Activated CD8-positive, alpha-beta T cell treated with anti-CD3 and anti-CD28 coated beads for 36 hours (primary cell): Measurements from ENCODE around the gene LRBA. TPM values are rescaled to one million over a fixed set of nuclear protein-coding genes. Genes with fewer than 3 reads are reported as not detected.
A peak's percentile ranks its signal among the peaks of the same experiment; 100 is the strongest.

Source experiments
- ATAC-seq: fragments of 200-7000 bp; cut with Tn5 transposase; one replicate; pipeline ENCODE4 v1.10.0; 2021; ENCODE audit warnings: mild to moderate bottlenecking, moderate library complexity
- CTCF ChIA-PET: fragments of 350-600 bp; sonication (Branson Sonifier 250); formaldehyde crosslinking; loops from one replicate; lab custom pipeline; 2021; ENCODE audit warnings: antibody characterized with exemption; lab: Charles Lee
- POLR2A ChIA-PET: fragments of 350-600 bp; sonication (Branson Sonifier 250); formaldehyde crosslinking; loops from one replicate; lab custom pipeline; 2021; ENCODE audit warnings: antibody characterized with exemption; lab: Charles Lee
- DNase-seq: peaks from one replicate; pipeline ENCODE4 v3.0.0-alpha.2; 2020
- H3K27ac Mint-ChIP-seq: one replicate; pipeline ENCODE4 v1.8.0; 2021; ENCODE audit warnings: mild to moderate bottlenecking, mixed read lengths
- H3K27me3 Mint-ChIP-seq: one replicate; pipeline ENCODE4 v1.8.0; 2021; ENCODE audit warnings: mixed read lengths
- H3K36me3 Mint-ChIP-seq: one replicate; pipeline ENCODE4 v1.8.0; 2021; ENCODE audit warnings: low read depth, mixed read lengths
- H3K4me1 Mint-ChIP-seq: one replicate; pipeline ENCODE4 v1.8.0; 2021; ENCODE audit warnings: low read depth, mixed read lengths
- H3K4me3 Mint-ChIP-seq: one replicate; pipeline ENCODE4 v1.8.0; 2021; ENCODE audit warnings: mild to moderate bottlenecking, moderate library complexity, mixed read lengths
- H3K9me3 Mint-ChIP-seq: one replicate; pipeline ENCODE4 v1.8.0; 2021; ENCODE audit warnings: mixed read lengths
- CTCF ChIP-seq: fragments of 200-600 bp; IDR thresholded peaks from one replicate; pipeline ENCODE4 v1.8.0; 2022; ENCODE audit warnings: antibody characterized with exemption, mild to moderate bottlenecking
- intact Hi-C: fragments of 100-400 bp; cut with micrococcal nuclease; formaldehyde crosslinking; loops from one replicate; pipeline ENCODE4 v1.10.0; 2022
- total RNA-seq, 2 experiments: library from RNA; stranded (reverse); gene quantifications; one replicate each; pipeline ENCODE4 v1.2.3, GENCODE V29; 2021

The LRBA gene
- total RNA-seq, 2 experiments from 2014 or later = 48.1 to 52.5 TPM

DNA sequence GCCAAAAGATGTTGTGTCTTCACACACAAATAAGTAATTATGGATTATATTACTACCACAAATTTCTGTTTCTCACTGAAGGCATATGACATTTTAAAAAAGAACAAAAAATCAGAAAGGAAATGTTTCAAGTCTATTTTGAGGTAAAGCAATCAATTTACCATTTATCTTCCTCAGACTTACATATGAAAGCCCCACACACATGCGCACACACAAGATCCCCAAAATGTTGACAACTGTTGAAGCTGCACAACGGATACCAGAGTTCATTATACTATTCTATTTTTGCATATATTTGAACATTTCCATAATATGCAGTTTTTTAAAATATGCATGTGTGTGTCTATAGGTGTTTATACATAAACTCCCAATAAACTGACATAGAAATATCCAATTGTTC is 2.7 kb downstream of the LRBA start:
- Mint-ChIP-seq H3K4me1 (peaks cover 20% of the 10 kb centered on the region), H3K27ac (peak overlapping the region; percentile 72), H3K4me3 (peak overlapping the region; percentile 95), H3K9me3 (no peaks in the 10 kb centered on the region), H3K36me3 (peaks cover 31% of the 10 kb centered on the region), H3K27me3 (no peaks in the 10 kb centered on the region)
- CTCF ChIA-PET = interaction anchor here (0.6 kb wide), 1 partner anchor 51 kb away, joined by 5 read pairs; no protein-coding TSS in a partner anchor
- POLR2A ChIA-PET = interaction anchor here (1.0 to 1.2 kb wide), 4 partner anchors 17 to 88 kb away, joined by 3 to 4 read pairs (median 4); no protein-coding TSS in a partner anchor
- intact Hi-C loops = loop anchor here (5.0 kb wide), 1 partner anchor 40 kb away; no protein-coding TSS in a partner anchor
- no peak for ATAC-seq
- TF ChIP-seq CTCF = no peak
- DNase-seq = no peak

DNA sequence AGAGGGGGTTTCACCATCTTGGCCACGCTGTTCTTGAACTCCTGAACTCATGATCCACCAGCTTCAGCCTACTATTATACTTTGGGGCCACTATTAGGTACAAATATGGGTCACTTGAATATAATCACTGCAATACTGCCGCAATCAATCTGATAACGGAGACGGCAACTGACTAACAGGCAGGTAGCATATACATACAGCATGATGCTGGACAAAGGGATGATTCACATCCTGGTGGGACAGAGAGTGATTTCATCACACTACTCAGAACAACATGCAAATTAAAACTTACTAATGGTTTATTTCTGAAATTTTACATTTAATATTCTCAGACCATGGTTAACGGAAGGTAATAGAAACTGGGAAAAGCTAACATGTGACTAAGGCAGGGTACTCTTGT is 10.9 kb downstream of the LRBA start:
- peaks cover 33% of the 10 kb centered on the region for H3K36me3 Mint-ChIP-seq
- no peak for ATAC-seq
- H3K27me3 Mint-ChIP-seq = no peaks in the 10 kb centered on the region

GRCh38 chr4:151000747-151001429 is 14.2 kb downstream of the LRBA start:
- no peak for TF ChIP-seq CTCF
- POLR2A ChIA-PET = no interaction called here
- H3K4me1 Mint-ChIP-seq = peaks cover 56% of the 10 kb centered on the region
- H3K27ac Mint-ChIP-seq = no peak overlapping the region
- no peaks in the 10 kb centered on the region for H3K27me3 Mint-ChIP-seq
- DNase-seq (no peak), ATAC-seq (no peak)
- intact Hi-C loops = no loop called here
- peaks cover 29% of the 10 kb centered on the region for H3K36me3 Mint-ChIP-seq
- CTCF ChIA-PET = no interaction called here
- no peak overlapping the region for H3K4me3 Mint-ChIP-seq
- H3K9me3 Mint-ChIP-seq = no peaks in the 10 kb centered on the region

More for the DNA sequence above, 10.9 kb downstream of the LRBA start:
- intact Hi-C loops = no loop called here
- Mint-ChIP-seq H3K4me1 (peaks cover 43% of the 10 kb centered on the region), H3K27ac (no peak overlapping the region), H3K4me3 (no peak overlapping the region), H3K9me3 (no peaks in the 10 kb centered on the region)
- ChIA-PET CTCF (interaction anchor here (1.1 to 1.2 kb wide), 2 partner anchors 12 to 22 kb away, joined by 3 to 4 read pairs; no protein-coding TSS in a partner anchor), POLR2A (interaction anchor here (0.5 to 2.0 kb wide), 2 partner anchors 10 to 1677 kb away, joined by 3 to 9 read pairs; partner anchors contain the start of gene LRBA)
- no peak for DNase-seq
- TF ChIP-seq CTCF = no peak

- Mint-ChIP-seq H3K36me3 (peaks cover 29% of the 10 kb centered on the region), H3K4me3 (no peak overlapping the region), H3K27me3 (no peaks in the 10 kb centered on the region), H3K27ac (no peak overlapping the region), H3K4me1 (peaks cover 58% of the 10 kb centered on the region), H3K9me3 (no peaks in the 10 kb centered on the region)
- CTCF ChIA-PET = no interaction called here
- no peak for DNase-seq
- TF ChIP-seq CTCF = no peak
- POLR2A ChIA-PET = interaction anchor here (0.6 kb wide), 1 partner anchor 676 kb away, joined by 3 read pairs; no protein-coding TSS in a partner anchor
- intact Hi-C loops = no loop called here
- ATAC-seq = no peak
Observed at GRCh38 chr4:150999086-150999485, 16.0 kb downstream of the LRBA start.

GRCh38 chr4:150997141-150997540 is 17.9 kb downstream of the LRBA start:
- Mint-ChIP-seq H3K36me3 (peaks cover 27% of the 10 kb centered on the region), H3K4me1 (peaks cover 64% of the 10 kb centered on the region), H3K9me3 (no peaks in the 10 kb centered on the region), H3K4me3 (no peak overlapping the region), H3K27me3 (no peaks in the 10 kb centered on the region), H3K27ac (no peak overlapping the region)
- intact Hi-C loops = no loop called here
- ChIA-PET CTCF (no interaction called here), POLR2A (interaction anchor here (0.7 kb wide), 1 partner anchor 752 kb away, joined by 3 read pairs; no protein-coding TSS in a partner anchor)
- no peak for DNase-seq
- TF ChIP-seq CTCF = no peak
- no peak for ATAC-seq
